ENCODE data around the gene ANGPTL2. TPM values are rescaled to one million over a fixed set of nuclear protein-coding genes. Genes with fewer than 3 reads are reported as not detected.

The ANGPTL2 gene
- total RNA-seq, 1 experiment from 2014 or later = 0.08 TPM

DNA sequence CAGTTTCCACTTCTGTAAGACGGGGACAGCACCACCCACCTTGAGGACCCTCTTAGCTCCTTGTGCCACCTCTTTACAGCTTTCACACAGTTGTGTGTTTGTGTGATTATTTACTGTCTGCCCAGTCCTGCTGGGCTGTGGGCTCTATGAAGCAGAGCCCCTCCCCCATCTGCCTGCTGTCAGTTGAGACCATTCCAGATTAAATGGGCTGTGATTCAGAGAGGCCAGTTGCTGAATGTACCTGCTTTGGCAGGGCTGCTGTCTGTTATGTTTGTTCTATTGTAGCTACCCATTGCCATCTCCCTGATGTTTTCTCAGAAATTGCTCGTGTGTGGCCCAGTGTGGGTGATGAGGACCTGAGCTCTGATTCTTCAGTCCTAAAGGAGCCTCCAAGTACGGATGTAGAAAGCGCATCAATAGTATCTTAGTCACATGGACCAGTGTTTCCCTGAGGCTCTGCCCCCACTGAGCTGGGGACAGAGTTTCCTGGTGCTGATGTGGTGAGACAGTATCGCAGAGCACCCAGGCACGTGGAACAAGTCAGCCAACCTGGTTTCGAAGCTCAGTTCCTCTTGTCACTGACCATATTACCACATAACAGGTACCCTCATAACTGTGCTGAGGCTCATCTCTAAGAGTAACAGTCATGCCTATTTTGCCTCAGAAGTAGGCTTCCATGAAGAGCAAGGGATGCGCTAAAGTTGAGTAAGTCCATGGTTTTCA is 3.7 kb downstream of the ANGPTL2 start:
- POLR2A ChIA-PET = no interaction called here

GRCh38 chr9:127117801-127118200 is 4.6 kb downstream of the ANGPTL2 start:
- no peak for DNase-seq (ENCODE audit: low read depth, low spot score)
- no peak for ATAC-seq
- no peaks in the 10 kb centered on the region for H3K36me3 ChIP-seq (ENCODE audit: control insufficient read depth, insufficient read depth, low read length)
- H3K4me3 ChIP-seq (ENCODE audit: low read depth in 2 of 2, low read length in 2 of 2) = no peak overlapping the region
- intact Hi-C loops (cut with micrococcal nuclease; ENCODE audit: unreplicated experiment) = no loop called here
- no peak for TF ChIP-seq SIN3A (IDR thresholded peaks at IDR 0.05; ENCODE audit: borderline replicate concordance, insufficient read depth, low read depth, low read length)
- no peak for TF ChIP-seq POLR2AphosphoS5 (IDR thresholded peaks at IDR 0.05; ENCODE audit: low read depth, low read length)
- TF ChIP-seq TCF7L2 (IDR thresholded peaks at IDR 0.05; ENCODE audit: low read depth, low read length) = no peak
- in situ Hi-C loops (cut with HindIII; ENCODE audit: low pct_unique_long_range_greater_than_20kb, low sequenced_read_pairs) = no loop called here
- H3K27ac ChIP-seq (ENCODE audit: low read length) = no peak overlapping the region
- H3K27me3 ChIP-seq (ENCODE audit: control insufficient read depth, insufficient read depth, low read length) = no peaks in the 10 kb centered on the region
- POLR2A ChIA-PET = no interaction called here
- CTCF ChIA-PET = no interaction called here
- H3K4me1 ChIP-seq (ENCODE audit: control insufficient read depth, insufficient read depth, low read length) = no peaks in the 10 kb centered on the region; the same call in 1 of the 2 replicates
- H3K9me3 ChIP-seq (ENCODE audit: control insufficient read depth, insufficient read depth, low read depth, low read length) = no peaks in the 10 kb centered on the region
- no TSS peak for BruUV-seq (replicated peaks)

More for the DNA sequence above, 3.7 kb downstream of the ANGPTL2 start:
- intact Hi-C loops (cut with micrococcal nuclease; ENCODE audit: unreplicated experiment) = no loop called here
- no peak for ATAC-seq
- CTCF ChIA-PET = no interaction called here
- in situ Hi-C loops (cut with HindIII; ENCODE audit: low pct_unique_long_range_greater_than_20kb, low sequenced_read_pairs) = no loop called here
- Histone ChIP-seq H3K27ac (ENCODE audit: low read length) (no peak overlapping the region), H3K9me3 (ENCODE audit: control insufficient read depth, insufficient read depth, low read depth, low read length) (no peaks in the 10 kb centered on the region), H3K27me3 (ENCODE audit: control insufficient read depth, insufficient read depth, low read length) (no peaks in the 10 kb centered on the region), H3K4me1 (ENCODE audit: control insufficient read depth, insufficient read depth, low read length) (no peaks in the 10 kb centered on the region), H3K36me3 (ENCODE audit: control insufficient read depth, insufficient read depth, low read length) (no peaks in the 10 kb centered on the region), H3K4me3 (ENCODE audit: low read depth in 2 of 2, low read length in 2 of 2) (no peak overlapping the region)
- DNase-seq (ENCODE audit: low read depth, low spot score) = no peak
- no peak for TF ChIP-seq TCF7L2 (IDR thresholded peaks at IDR 0.05; ENCODE audit: low read depth, low read length)
- TF ChIP-seq, protein P1, sequence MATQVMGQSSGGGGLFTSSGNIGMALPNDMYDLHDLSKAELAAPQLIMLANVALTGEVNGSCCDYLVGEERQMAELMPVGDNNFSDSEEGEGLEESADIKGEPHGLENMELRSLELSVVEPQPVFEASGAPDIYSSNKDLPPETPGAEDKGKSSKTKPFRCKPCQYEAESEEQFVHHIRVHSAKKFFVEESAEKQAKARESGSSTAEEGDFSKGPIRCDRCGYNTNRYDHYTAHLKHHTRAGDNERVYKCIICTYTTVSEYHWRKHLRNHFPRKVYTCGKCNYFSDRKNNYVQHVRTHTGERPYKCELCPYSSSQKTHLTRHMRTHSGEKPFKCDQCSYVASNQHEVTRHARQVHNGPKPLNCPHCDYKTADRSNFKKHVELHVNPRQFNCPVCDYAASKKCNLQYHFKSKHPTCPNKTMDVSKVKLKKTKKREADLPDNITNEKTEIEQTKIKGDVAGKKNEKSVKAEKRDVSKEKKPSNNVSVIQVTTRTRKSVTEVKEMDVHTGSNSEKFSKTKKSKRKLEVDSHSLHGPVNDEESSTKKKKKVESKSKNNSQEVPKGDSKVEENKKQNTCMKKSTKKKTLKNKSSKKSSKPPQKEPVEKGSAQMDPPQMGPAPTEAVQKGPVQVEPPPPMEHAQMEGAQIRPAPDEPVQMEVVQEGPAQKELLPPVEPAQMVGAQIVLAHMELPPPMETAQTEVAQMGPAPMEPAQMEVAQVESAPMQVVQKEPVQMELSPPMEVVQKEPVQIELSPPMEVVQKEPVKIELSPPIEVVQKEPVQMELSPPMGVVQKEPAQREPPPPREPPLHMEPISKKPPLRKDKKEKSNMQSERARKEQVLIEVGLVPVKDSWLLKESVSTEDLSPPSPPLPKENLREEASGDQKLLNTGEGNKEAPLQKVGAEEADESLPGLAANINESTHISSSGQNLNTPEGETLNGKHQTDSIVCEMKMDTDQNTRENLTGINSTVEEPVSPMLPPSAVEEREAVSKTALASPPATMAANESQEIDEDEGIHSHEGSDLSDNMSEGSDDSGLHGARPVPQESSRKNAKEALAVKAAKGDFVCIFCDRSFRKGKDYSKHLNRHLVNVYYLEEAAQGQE (IDR thresholded peaks at IDR 0.05; ENCODE audit: insufficient read depth in 1 of 2, low read depth in 2 of 2, low read length in 1 of 2) = no peak
- no peak for TF ChIP-seq POLR2AphosphoS5 (IDR thresholded peaks at IDR 0.05; ENCODE audit: low read depth, low read length)
- TF ChIP-seq SIN3A (IDR thresholded peaks at IDR 0.05; ENCODE audit: borderline replicate concordance, insufficient read depth, low read depth, low read length) = no peak
- no peak for TF ChIP-seq CTCF (IDR thresholded peaks at IDR 0.05)
- BruUV-seq (replicated peaks) = no TSS peak

GRCh38 chr9:127116957-127117356 is 5.5 kb downstream of the ANGPTL2 start:
- CTCF ChIA-PET = no interaction called here
- H3K27ac ChIP-seq (ENCODE audit: low read length) = no peak overlapping the region
- H3K36me3 ChIP-seq (ENCODE audit: control insufficient read depth, insufficient read depth, low read length) = no peaks in the 10 kb centered on the region
- TF ChIP-seq CTCF (IDR thresholded peaks at IDR 0.05) = no peak
- no peak for TF ChIP-seq SIN3A (IDR thresholded peaks at IDR 0.05; ENCODE audit: borderline replicate concordance, insufficient read depth, low read depth, low read length)
- TF ChIP-seq TCF7L2 (IDR thresholded peaks at IDR 0.05; ENCODE audit: low read depth, low read length) = no peak
- TF ChIP-seq, protein P1 (IDR thresholded peaks at IDR 0.05; ENCODE audit: insufficient read depth in 1 of 2, low read depth in 2 of 2, low read length in 1 of 2) = no peak
- no peak for TF ChIP-seq POLR2AphosphoS5 (IDR thresholded peaks at IDR 0.05; ENCODE audit: low read depth, low read length)
- in situ Hi-C loops (cut with HindIII; ENCODE audit: low pct_unique_long_range_greater_than_20kb, low sequenced_read_pairs) = no loop called here
- no peaks in the 10 kb centered on the region for H3K9me3 ChIP-seq (ENCODE audit: control insufficient read depth, insufficient read depth, low read depth, low read length)
- ATAC-seq = no peak
- no peaks in the 10 kb centered on the region for H3K27me3 ChIP-seq (ENCODE audit: control insufficient read depth, insufficient read depth, low read length)
- intact Hi-C loops (cut with micrococcal nuclease; ENCODE audit: unreplicated experiment) = no loop called here
- H3K4me3 ChIP-seq (ENCODE audit: low read depth in 2 of 2, low read length in 2 of 2) = no peak overlapping the region
- no peaks in the 10 kb centered on the region; the same call in 1 of the 2 replicates for H3K4me1 ChIP-seq (ENCODE audit: control insufficient read depth, insufficient read depth, low read length)
- DNase-seq (ENCODE audit: low read depth, low spot score) = no peak
- POLR2A ChIA-PET = no interaction called here
- BruUV-seq (replicated peaks) = no TSS peak

Measured in Panc1 (cell line).